ENCODE data around the gene LYPD6.
"Not testable (repeated sequence)": the region's sequence is repeated elsewhere in the genome, so short reads cannot be mapped to it uniquely, and the experiment has no call there.

Gene LYPD6, protein sequence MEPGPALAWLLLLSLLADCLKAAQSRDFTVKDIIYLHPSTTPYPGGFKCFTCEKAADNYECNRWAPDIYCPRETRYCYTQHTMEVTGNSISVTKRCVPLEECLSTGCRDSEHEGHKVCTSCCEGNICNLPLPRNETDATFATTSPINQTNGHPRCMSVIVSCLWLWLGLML

GRCh38 chr2:149330127-149331022, at the start of gene LYPD6:
LYPD6 (plus strand) TSS chr2:149330587; CDS start chr2:149437709, 107,122 bp downstream.
- peak; percentile 60 for DNase-seq (ENCODE audit: low spot score)

DNA sequence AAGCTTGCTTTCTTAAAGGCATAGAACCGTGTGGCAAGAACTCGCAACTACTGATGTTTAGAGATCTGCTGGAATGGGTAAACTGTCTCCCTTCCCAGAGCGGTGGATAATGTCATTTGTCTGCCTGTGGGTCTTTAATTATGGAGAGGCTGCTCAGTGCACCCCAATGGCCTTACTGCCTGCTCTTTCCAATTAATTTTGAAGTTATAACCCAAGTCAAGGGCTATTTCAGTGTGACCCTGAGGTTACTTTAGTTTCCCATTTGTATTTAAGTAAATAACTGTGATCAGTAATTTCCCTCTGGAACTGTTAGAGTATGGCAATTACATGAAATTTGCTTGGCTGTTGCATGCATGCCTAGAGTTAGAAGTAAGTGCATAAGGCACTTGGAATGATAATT, 48.9 kb upstream of the LYPD6 start:
- DNase-seq (ENCODE audit: low spot score), result no peak

- no peak for DNase-seq (ENCODE audit: low spot score)
These were observed 39.7 kb upstream of the LYPD6 start for GRCh38 chr2:149290662-149291061.

GRCh38 chr2:149291881-149292280, 38.5 kb upstream of the LYPD6 start:
- no peak for DNase-seq (ENCODE audit: low spot score)

- no peak for DNase-seq (ENCODE audit: low spot score)
These were observed 34.4 kb upstream of the LYPD6 start for GRCh38 chr2:149296031-149296430.

DNA sequence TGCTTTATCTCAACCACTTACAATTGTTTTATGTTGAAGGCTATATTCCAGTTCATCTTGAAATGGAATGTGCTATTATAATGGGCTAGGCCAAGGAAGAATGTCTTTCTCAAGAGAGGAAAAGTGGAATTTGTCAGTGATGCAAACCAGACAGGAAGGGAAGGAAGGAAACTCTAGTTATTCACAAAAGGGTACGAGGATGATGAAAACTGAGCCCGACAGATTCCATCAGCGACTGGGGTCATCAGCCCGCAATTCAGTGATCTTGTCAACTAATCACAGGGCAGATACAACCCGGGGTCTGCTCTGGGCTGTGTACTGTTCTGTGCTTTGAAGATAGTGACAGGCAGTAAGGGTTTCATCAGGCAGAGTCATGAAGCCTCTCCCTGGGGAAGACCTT, 23.4 kb upstream of the LYPD6 start:
- no peak for DNase-seq (ENCODE audit: low spot score)

DNA sequence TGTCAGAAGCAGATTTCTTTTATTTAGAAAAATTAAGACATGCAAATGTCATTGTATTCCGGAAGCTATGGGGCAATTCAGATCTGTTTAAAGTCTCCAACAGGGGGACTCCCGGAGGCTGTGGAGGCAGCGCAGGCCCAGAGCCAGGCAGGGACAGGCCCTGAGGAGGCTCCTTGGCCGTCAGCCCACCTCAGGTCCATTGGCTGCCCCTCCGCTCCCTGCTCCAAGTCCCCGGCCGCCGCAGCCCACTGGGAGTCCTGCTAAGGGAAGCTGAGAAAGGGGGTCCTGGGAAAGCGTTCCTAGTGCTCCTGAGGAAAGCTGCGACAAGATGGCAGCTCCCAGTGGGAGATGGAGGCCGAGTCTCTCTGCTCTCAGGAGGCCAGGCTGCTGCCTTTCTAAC, 20.0 kb upstream of the LYPD6 start:
- no peak for DNase-seq (ENCODE audit: low spot score)

DNA sequence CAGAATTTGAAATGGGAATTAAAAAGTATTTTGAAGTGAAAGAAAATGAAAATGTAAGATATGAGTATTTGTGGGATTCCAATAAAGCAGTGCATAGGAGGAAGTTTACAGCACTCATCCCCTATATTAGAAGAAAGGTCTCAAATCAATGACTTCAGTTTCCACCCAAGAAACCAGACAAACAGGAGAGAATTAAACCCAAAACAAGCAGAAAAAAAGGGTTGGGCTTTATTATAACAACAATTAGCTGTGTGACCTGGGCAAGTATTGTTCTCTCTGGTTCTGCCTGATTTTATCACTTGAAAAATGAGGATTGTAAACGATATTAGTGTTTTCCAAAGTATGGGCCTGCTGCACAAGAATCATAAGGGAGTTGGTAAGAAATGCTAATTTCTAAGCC, 18.3 kb upstream of the LYPD6 start:
- DNase-seq (ENCODE audit: low spot score), result no peak

- DNase-seq (ENCODE audit: low spot score), result peak; percentile 56
These were observed 16.8 kb upstream of the LYPD6 start for GRCh38 chr2:149313512-149313972.

GRCh38 chr2:149314687-149315086, 15.7 kb upstream of the LYPD6 start:
- DNase-seq (ENCODE audit: low spot score), result no peak

DNA sequence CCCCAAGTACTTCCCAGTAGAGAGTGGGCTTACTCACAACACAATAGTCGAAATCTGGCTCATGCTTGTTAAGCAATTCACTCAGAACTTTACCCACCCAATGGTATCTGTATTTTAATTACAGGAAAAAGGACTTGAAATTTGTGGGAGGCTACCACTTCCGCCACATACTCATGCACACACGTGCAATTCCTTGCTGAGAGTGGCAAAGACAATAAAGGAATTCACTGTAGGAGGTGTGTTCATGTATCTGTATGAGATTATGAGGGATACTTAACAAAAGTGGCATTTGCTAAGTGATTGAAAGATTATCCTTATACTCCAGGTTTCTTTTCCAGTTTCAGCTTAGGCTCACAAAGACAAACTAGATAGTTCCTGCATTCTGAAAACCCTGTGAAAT, 14.9 kb upstream of the LYPD6 start:
- DNase-seq (ENCODE audit: low spot score), result no peak

GRCh38 chr2:149318566-149318965, 11.8 kb upstream of the LYPD6 start:
- not testable (repeated sequence) for DNase-seq (ENCODE audit: low spot score)

GRCh38 chr2:149320362-149320761, 10.0 kb upstream of the LYPD6 start:
- no peak for DNase-seq (ENCODE audit: low spot score)

DNA sequence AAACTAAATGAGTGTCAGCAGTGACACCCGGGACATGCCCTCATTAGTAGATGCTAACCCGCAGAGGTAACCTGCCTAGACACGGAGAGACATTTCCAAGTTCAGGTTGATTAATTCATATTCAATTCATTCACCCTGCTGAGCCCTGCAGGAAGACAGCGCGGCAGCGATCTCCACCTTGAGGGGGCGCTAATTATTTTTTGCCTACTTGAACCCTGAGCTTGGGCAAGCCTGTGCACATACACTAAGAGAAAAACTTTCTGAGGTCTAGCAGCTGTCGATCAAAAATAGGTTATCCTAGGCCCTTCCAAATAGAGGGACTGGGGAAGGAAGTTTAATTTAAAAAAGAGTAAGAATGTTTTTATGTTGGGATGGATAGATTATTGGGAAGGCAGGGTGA, 1.3 kb upstream of the LYPD6 start:
- DNase-seq (ENCODE audit: low spot score), result no peak

DNA sequence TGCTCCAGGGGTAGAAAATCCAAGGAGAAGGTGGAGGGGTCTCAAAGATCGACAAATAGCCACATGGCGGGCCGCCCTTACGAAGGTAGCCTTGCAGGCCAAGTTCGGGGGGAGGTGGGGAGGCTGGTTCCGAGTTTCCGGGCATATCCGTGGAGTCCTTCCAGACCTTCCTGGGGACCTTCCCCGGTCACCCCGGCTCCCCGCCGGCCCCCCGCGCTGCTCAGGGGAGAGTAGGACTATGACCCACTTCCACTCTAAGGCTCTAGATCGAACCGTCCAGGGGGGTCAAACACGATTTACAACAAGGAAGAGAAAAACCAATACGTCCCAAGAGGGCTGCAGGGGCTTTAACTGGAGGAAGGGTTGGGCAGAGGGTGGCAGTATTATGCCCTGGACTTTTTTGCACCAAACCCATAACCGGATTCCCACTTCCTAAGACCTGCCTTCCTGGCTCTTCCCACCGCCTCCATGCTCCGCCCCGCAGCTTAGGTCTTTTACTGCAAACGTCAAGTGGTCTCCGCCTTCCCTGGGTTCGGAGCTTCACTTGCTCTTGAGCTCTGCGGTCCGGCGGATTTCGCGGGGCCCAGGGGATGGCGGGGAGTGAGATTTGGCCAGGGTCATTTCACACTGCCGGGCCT, 779 bp upstream of the LYPD6 start:
- DNase-seq (ENCODE audit: low spot score), result peak; percentile 36

GRCh38 chr2:149331023-149331400, 625 bp downstream of the LYPD6 start:
- no peak for DNase-seq (ENCODE audit: low spot score)

DNA sequence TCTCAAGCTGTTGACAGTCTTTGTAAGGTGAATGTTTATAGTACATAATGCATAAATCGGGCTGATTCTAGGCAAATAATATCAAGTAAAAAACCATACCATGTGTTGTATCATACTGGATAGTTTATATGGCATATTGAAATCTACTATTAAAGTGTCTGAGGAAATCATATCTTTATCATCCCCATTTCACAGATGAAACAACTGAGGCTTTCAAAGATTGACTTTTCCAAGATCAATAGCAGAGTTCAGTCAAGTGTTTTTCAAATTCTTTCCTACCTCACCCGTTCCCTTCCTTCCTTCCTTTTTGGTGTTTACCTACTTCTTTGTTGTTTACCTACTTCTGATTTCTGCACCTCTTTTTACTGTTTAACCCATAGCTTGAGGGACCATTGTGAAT, 2.0 kb downstream of the LYPD6 start:
- DNase-seq (ENCODE audit: low spot score), result no peak

DNA sequence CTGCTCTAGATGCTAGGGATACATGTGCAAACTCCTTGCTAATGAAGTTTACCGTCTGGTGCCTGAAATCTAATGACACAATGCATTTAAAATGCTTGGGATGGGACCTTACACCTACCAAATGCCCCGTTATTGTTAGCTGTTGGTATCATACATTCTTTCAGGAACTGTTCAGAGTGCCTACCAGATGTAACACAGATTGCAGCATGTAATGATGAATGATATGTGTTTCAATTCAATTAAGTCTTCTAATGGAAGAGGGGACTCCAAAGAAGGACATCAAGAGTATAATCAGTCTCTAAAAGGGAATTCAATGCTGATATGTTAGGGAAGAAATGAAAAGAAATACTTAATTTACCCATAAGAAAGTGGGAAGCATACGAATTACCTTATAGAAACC, 3.2 kb downstream of the LYPD6 start:
- DNase-seq (ENCODE audit: low spot score), result no peak

GRCh38 chr2:149334156-149334555, 3.8 kb downstream of the LYPD6 start:
- DNase-seq (ENCODE audit: low spot score), result no peak

- DNase-seq (ENCODE audit: low spot score), result no peak
These were observed 8.9 kb downstream of the LYPD6 start for GRCh38 chr2:149339324-149339723.

DNA sequence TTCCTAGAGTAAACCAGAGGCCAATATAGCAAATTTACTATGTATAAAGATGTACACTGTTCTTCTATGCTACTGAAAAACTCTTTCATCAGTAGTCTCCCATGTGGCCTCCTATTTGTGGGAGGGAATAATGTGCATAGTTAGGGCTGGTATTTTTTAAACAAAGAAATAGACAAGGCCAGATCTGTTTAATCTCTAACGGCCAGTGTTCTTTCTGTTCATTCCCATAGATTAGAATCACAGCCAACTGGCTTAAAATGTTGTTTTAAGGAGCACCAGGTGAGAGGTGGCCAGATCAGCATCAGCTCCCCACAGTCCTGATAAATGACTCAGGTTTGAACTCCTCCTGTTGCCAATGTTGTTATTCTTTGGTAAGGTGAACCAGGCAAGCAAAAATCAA, 12.1 kb downstream of the LYPD6 start:
- DNase-seq (ENCODE audit: low spot score), result no peak

DNA sequence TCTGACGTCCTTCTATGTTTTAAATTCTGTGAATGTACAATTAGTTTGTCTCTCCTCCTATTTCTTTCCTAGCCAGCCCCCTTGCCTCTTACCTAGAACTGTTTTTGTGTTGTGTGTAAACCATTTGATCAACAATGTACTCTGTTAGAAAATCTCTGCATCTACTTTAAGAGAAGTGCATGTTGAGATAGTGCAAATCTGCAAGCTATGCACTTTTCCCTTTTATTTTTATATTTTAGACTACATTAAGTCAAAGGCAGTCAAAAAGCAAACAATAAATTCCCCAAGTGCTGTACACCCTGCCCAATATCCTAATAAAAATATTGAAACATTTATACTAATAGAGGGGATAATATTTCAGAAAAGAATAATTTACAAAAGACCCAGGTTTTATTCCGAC, 13.7 kb downstream of the LYPD6 start:
- DNase-seq (ENCODE audit: low spot score), result no peak

- no peak for DNase-seq (ENCODE audit: low spot score)
These were observed 15.9 kb downstream of the LYPD6 start for GRCh38 chr2:149346272-149346671.

Measured in pons (tissue), 1 donor.